ENCODE data around the gene ACSL3. TPM values are rescaled to one million over a fixed set of nuclear protein-coding genes. Genes with fewer than 3 reads are reported as not detected.

Gene ACSL3
- total and polyA plus RNA-seq, 3 experiments from 2014 or later, result 27.7 to 41.4 (median 38.6) TPM

DNA sequence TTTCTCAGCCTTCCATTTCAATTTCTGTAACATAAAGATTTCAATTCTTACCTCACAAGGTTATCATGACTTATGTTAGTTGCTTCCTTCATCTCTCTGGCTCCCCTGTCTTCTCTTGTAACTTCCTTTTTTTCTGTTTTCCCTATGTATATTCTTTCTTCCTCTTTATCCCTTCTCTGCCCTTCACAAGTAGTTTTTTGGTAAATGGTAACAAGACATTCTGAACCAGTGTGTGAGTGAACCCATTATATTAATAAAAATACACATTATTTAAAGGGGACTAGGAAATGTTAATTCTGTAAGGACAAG, 8.4 kb downstream of the ACSL3 start:
- no peaks in the 10 kb centered on the region for H3K27me3 Mint-ChIP-seq
- no peaks in the 10 kb centered on the region for H3K36me3 Mint-ChIP-seq
- peaks cover 14 to 26% (median 18%) of the 10 kb centered on the region in 3 donors for H3K4me1 Mint-ChIP-seq
- Histone ChIP-seq H3K9me3 (ENCODE audit: low read length) (no peaks in the 10 kb centered on the region), H3K36me3 (ENCODE audit: insufficient read depth, low read length) (no peaks in the 10 kb centered on the region), H3K27ac (ENCODE audit: low read depth, low read length) (no peak overlapping the region), H3K4me3 (ENCODE audit: low read length) (no peak overlapping the region), H3K4me1 (ENCODE audit: insufficient read depth, low read length) (peaks cover 22% of the 10 kb centered on the region), H3K27me3 (ENCODE audit: insufficient read depth, low read length, poor library complexity, severe bottlenecking) (no peaks in the 10 kb centered on the region)
- H3K27ac Mint-ChIP-seq, result no peak overlapping the region
- H3K9me3 Mint-ChIP-seq, result no peaks in the 10 kb centered on the region
- POLR2A ChIA-PET, result no interaction called here
- CTCF ChIA-PET, result no interaction called here
- no peak overlapping the region for H3K4me3 Mint-ChIP-seq
- no peak for DNase-seq

- CTCF ChIA-PET, result no interaction called here
- Histone ChIP-seq H3K27ac (ENCODE audit: low read depth, low read length) (no peak overlapping the region), H3K4me3 (ENCODE audit: low read length) (no peak overlapping the region), H3K4me1 (ENCODE audit: insufficient read depth, low read length) (peaks cover 16% of the 10 kb centered on the region), H3K9me3 (ENCODE audit: low read length) (no peaks in the 10 kb centered on the region), H3K27me3 (ENCODE audit: insufficient read depth, low read length, poor library complexity, severe bottlenecking) (no peaks in the 10 kb centered on the region), H3K36me3 (ENCODE audit: insufficient read depth, low read length) (no peaks in the 10 kb centered on the region)
- H3K9me3 Mint-ChIP-seq, result no peaks in the 10 kb centered on the region
- H3K4me3 Mint-ChIP-seq, result no peak overlapping the region
- peaks cover 15 to 31% (median 25%) of the 10 kb centered on the region in 3 donors for H3K4me1 Mint-ChIP-seq
- POLR2A ChIA-PET, result no interaction called here
- H3K27ac Mint-ChIP-seq, result peak overlapping the region in 1 of 8 donors; percentile 76
- no peaks in the 10 kb centered on the region for H3K27me3 Mint-ChIP-seq
- no peaks in the 10 kb centered on the region for H3K36me3 Mint-ChIP-seq
- DNase-seq, result no peak
Observed at GRCh38 chr2:222871291-222871690, 10.5 kb downstream of the ACSL3 start.

DNA sequence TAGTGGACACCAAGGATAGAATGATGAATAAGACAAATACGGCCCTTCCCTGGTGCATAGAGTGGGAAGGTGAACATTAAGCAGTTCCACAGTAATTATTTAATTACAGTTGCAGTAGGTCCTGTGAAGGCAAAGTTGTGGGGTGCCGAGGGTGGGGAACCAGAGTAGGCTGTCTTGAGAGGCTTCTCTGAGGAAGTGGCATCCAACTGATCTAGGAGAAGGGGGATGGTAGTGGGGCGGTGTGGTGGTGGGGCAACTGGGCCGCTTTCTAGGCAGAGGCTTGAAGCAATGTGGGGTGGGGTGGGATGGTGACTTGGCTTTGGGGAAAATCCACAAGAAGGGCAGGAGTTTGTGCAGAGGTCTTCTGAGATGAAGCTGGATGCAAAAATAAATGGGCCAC, 11.7 kb downstream of the ACSL3 start:
- no peak for DNase-seq
- Histone ChIP-seq H3K4me1 (ENCODE audit: insufficient read depth, low read length) (peaks cover 16% of the 10 kb centered on the region), H3K9me3 (ENCODE audit: low read length) (no peaks in the 10 kb centered on the region), H3K36me3 (ENCODE audit: insufficient read depth, low read length) (no peaks in the 10 kb centered on the region), H3K27me3 (ENCODE audit: insufficient read depth, low read length, poor library complexity, severe bottlenecking) (no peaks in the 10 kb centered on the region), H3K27ac (ENCODE audit: low read depth, low read length) (no peak overlapping the region), H3K4me3 (ENCODE audit: low read length) (no peak overlapping the region)
- CTCF ChIA-PET, result no interaction called here
- no peak overlapping the region for H3K27ac Mint-ChIP-seq
- H3K4me1 Mint-ChIP-seq, result peaks cover 19 to 35% (median 30%) of the 10 kb centered on the region in 3 donors
- POLR2A ChIA-PET, result no interaction called here
- no peaks in the 10 kb centered on the region for H3K9me3 Mint-ChIP-seq
- H3K27me3 Mint-ChIP-seq, result no peaks in the 10 kb centered on the region
- H3K36me3 Mint-ChIP-seq, result no peaks in the 10 kb centered on the region
- no peak overlapping the region for H3K4me3 Mint-ChIP-seq

DNA sequence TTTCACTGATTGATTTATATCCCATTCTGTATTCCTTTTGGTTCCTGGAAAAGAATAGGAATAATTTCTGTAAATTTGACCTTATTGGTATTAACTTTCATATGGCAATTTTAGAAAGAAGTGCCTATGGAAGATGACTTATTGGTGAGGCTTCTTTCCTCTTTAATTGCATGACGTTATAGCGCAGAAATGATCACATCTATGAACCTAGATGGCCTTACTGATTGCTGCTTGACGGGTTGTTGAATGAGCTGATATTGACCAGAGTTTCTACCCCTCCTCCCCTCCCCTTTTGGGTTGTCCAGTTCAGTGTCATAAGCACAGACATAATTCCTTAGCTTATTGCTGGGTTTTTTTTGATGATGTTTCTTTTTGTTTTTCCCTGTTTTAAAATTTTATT, 14.6 kb downstream of the ACSL3 start:
- Histone ChIP-seq H3K27me3 (ENCODE audit: insufficient read depth, low read length, poor library complexity, severe bottlenecking) (no peaks in the 10 kb centered on the region), H3K27ac (ENCODE audit: low read depth, low read length) (no peak overlapping the region), H3K4me1 (ENCODE audit: insufficient read depth, low read length) (no peaks in the 10 kb centered on the region), H3K4me3 (ENCODE audit: low read length) (no peak overlapping the region), H3K9me3 (ENCODE audit: low read length) (no peaks in the 10 kb centered on the region), H3K36me3 (ENCODE audit: insufficient read depth, low read length) (no peaks in the 10 kb centered on the region)
- Mint-ChIP-seq H3K4me3 (no peak overlapping the region), H3K4me1 (peaks cover 33 to 51% (median 50%) of the 10 kb centered on the region in 3 donors), H3K27me3 (no peaks in the 10 kb centered on the region), H3K36me3 (no peaks in the 10 kb centered on the region), H3K9me3 (no peaks in the 10 kb centered on the region), H3K27ac (no peak overlapping the region)
- POLR2A ChIA-PET, result no interaction called here
- CTCF ChIA-PET, result no interaction called here
- DNase-seq, result no peak

DNA sequence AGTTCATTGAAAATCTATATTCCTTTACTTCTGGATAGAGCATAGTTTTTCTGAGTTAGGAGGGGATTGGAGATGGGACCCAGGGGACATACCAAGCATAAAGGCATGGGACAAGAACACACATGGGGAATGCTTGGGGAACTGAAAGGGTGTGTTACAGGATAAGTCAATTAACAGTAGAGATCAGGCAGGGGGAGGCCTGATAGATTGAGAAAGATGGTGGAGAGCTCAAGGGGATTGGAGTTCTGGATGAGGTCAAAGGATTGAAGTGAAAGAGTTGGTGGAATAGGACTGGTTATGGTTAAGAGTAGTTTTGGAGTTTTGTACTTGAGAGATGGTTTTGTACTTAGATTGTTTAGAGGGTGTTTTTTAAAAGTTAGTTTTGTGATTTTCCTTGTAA, 16.1 kb downstream of the ACSL3 start:
- peaks cover 36 to 56% (median 54%) of the 10 kb centered on the region in 3 donors for H3K4me1 Mint-ChIP-seq
- no peak overlapping the region for H3K27ac Mint-ChIP-seq
- no peaks in the 10 kb centered on the region for H3K4me1 ChIP-seq (ENCODE audit: insufficient read depth, low read length)
- no peak overlapping the region for H3K4me3 ChIP-seq (ENCODE audit: low read length)
- ChIA-PET CTCF (no interaction called here), POLR2A (no interaction called here)
- H3K36me3 ChIP-seq (ENCODE audit: insufficient read depth, low read length), result no peaks in the 10 kb centered on the region
- no peak overlapping the region for H3K27ac ChIP-seq (ENCODE audit: low read depth, low read length)
- no peaks in the 10 kb centered on the region for H3K36me3 Mint-ChIP-seq
- no peaks in the 10 kb centered on the region for H3K27me3 Mint-ChIP-seq
- H3K27me3 ChIP-seq (ENCODE audit: insufficient read depth, low read length, poor library complexity, severe bottlenecking), result no peaks in the 10 kb centered on the region
- no peaks in the 10 kb centered on the region for H3K9me3 ChIP-seq (ENCODE audit: low read length)
- DNase-seq, result no peak
- no peaks in the 10 kb centered on the region for H3K9me3 Mint-ChIP-seq
- no peak overlapping the region for H3K4me3 Mint-ChIP-seq

DNA sequence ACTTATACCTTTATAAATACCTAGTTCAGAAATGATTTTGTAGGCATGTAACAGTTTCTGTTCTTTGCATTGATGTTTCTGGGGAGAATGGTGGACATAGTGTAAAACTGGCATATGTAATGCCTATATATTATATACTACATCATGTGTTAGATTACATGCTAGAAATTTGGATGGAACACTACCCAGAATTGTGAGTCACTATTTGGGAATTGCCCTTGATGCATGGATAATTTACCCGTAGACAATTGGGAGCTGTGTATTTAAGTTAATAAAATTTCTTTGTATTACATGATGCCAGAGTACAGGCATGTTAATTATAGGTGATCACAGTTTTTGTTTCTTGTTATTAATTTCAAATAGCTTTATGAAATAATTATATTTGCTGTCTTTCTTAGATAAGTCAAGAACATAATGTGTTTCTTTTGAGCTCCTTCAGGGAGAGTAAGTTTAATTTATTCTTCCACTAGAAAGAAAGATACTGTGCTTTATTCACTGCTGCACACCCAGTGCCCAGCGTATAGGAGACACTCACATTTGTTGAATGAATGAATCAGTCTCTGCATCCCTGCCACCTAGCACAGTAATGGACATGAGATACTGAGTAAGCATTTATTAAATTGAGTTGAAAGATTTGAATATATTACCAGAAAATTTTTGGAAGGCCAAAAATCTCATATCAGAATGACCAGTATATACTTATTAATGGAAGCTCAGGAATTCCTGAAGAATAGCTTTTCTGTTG, 16.9 kb downstream of the ACSL3 start:
- H3K27me3 ChIP-seq (ENCODE audit: insufficient read depth, low read length, poor library complexity, severe bottlenecking), result no peaks in the 10 kb centered on the region
- H3K4me3 Mint-ChIP-seq, result no peak overlapping the region
- no peaks in the 10 kb centered on the region for H3K9me3 ChIP-seq (ENCODE audit: low read length)
- H3K27ac Mint-ChIP-seq, result no peak overlapping the region
- H3K4me1 Mint-ChIP-seq, result peaks cover 34 to 57% (median 50%) of the 10 kb centered on the region in 3 donors
- H3K36me3 ChIP-seq (ENCODE audit: insufficient read depth, low read length), result no peaks in the 10 kb centered on the region
- H3K27me3 Mint-ChIP-seq, result no peaks in the 10 kb centered on the region
- no peaks in the 10 kb centered on the region for H3K4me1 ChIP-seq (ENCODE audit: insufficient read depth, low read length)
- POLR2A ChIA-PET, result no interaction called here
- CTCF ChIA-PET, result interaction anchor here (1.3 kb wide), 1 partner anchor 12 kb away, joined by 3 read pairs; no protein-coding TSS in a partner anchor
- H3K27ac ChIP-seq (ENCODE audit: low read depth, low read length), result no peak overlapping the region
- no peaks in the 10 kb centered on the region for H3K9me3 Mint-ChIP-seq
- H3K36me3 Mint-ChIP-seq, result no peaks in the 10 kb centered on the region
- no peak overlapping the region for H3K4me3 ChIP-seq (ENCODE audit: low read length)
- DNase-seq, result no peak

DNA sequence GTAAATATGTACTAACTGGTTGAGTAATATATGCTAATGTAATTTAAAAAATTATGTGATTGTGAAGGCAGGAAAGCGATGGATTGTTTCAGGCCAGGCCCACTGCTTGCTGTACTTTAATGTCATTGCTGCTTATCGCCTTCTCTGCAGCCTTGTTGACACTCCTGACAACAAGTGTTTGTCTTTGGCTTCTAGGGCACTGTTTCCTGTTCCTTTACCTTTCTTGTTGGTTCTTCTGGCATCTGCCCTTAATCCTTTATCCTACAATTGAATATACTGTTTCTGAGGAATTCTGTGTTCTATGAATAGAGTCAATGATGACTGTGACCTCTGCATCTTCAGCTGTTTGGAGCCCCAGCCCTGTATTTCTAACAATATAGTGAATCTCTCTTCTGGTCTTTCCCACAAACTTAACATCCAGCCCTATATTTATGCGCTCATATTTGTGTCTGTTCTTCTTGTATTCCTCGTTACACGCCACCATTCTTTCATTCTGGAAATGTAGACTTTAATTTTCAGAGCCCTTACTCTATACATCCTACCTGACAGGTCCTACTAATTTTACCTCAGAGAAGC, 17.6 kb downstream of the ACSL3 start:
- H3K4me3 Mint-ChIP-seq, result no peak overlapping the region
- H3K36me3 Mint-ChIP-seq, result no peaks in the 10 kb centered on the region
- H3K9me3 Mint-ChIP-seq, result no peaks in the 10 kb centered on the region
- Histone ChIP-seq H3K9me3 (ENCODE audit: low read length) (no peaks in the 10 kb centered on the region), H3K27ac (ENCODE audit: low read depth, low read length) (no peak overlapping the region), H3K4me1 (ENCODE audit: insufficient read depth, low read length) (no peaks in the 10 kb centered on the region), H3K36me3 (ENCODE audit: insufficient read depth, low read length) (no peaks in the 10 kb centered on the region), H3K4me3 (ENCODE audit: low read length) (no peak overlapping the region), H3K27me3 (ENCODE audit: insufficient read depth, low read length, poor library complexity, severe bottlenecking) (no peaks in the 10 kb centered on the region)
- peaks cover 33 to 57% (median 51%) of the 10 kb centered on the region in 3 donors for H3K4me1 Mint-ChIP-seq
- H3K27ac Mint-ChIP-seq, result no peak overlapping the region
- H3K27me3 Mint-ChIP-seq, result no peaks in the 10 kb centered on the region
- ChIA-PET CTCF (interaction anchor here (1.3 kb wide), 1 partner anchor 12 kb away, joined by 3 read pairs; no protein-coding TSS in a partner anchor), POLR2A (no interaction called here)
- DNase-seq, result no peak

- no peaks in the 10 kb centered on the region for H3K9me3 ChIP-seq (ENCODE audit: low read length)
- Mint-ChIP-seq H3K4me1 (peaks cover 38 to 64% (median 58%) of the 10 kb centered on the region in 3 donors), H3K27ac (no peak overlapping the region), H3K4me3 (peak overlapping the region in 1 of 7 donors; percentile 24), H3K36me3 (no peaks in the 10 kb centered on the region), H3K27me3 (no peaks in the 10 kb centered on the region), H3K9me3 (no peaks in the 10 kb centered on the region)
- no peak overlapping the region for H3K4me3 ChIP-seq (ENCODE audit: low read length)
- no peaks in the 10 kb centered on the region for H3K27me3 ChIP-seq (ENCODE audit: insufficient read depth, low read length, poor library complexity, severe bottlenecking)
- ChIA-PET POLR2A (no interaction called here), CTCF (no interaction called here)
- no peak overlapping the region for H3K27ac ChIP-seq (ENCODE audit: low read depth, low read length)
- H3K36me3 ChIP-seq (ENCODE audit: insufficient read depth, low read length), result no peaks in the 10 kb centered on the region
- no peak for DNase-seq
- H3K4me1 ChIP-seq (ENCODE audit: insufficient read depth, low read length), result no peaks in the 10 kb centered on the region
Observed at GRCh38 chr2:222878877-222879603, 18.2 kb downstream of the ACSL3 start.
